HG03439 (cell line): ENCODE measurements around the gene RNPS1.
"Not testable (repeated sequence)": the region's sequence is repeated elsewhere in the genome, so short reads cannot be mapped to it uniquely, and the experiment has no call there.

Experiments
- ATAC-seq: cut with Tn5 transposase; IDR thresholded peaks from one replicate; pipeline ENCODE4 v1.9.1; 2021; ENCODE audit warnings: mild to moderate bottlenecking, moderate library complexity; ENCODE audit not compliant: unreplicated experiment

Gene RNPS1

GRCh38 chr16:2258530-2258929 is 9.4 kb downstream of the RNPS1 start:
- ATAC-seq = not testable (repeated sequence)

- no peak for ATAC-seq
These were observed 10.2 kb downstream of the RNPS1 start for GRCh38 chr16:2257726-2258125.

GRCh38 chr16:2256531-2257140 is 11.3 kb downstream of the RNPS1 start:
- ATAC-seq = no peak

- ATAC-seq = no peak
These were observed 14.6 kb downstream of the RNPS1 start for GRCh38 chr16:2253293-2253692.

GRCh38 chr16:2252806-2253148 is 15.1 kb downstream of the RNPS1 start:
- no peak for ATAC-seq

GRCh38 chr16:2251296-2252111 is 16.4 kb downstream of the RNPS1 start, which contains the start of gene ECI1:
Gene ECI1 (minus strand): TSS chr16:2251587. CDS start chr16:2251566, 21 bp downstream.
- ATAC-seq = peak; percentile 81

GRCh38 chr16:2250652-2251295 is 17.2 kb downstream of the RNPS1 start:
- ATAC-seq = no peak

GRCh38 chr16:2246301-2246885 is 21.5 kb downstream of the RNPS1 start:
- no peak for ATAC-seq

- no peak for ATAC-seq
These were observed 22.8 kb downstream of the RNPS1 start for GRCh38 chr16:2244926-2245795.

GRCh38 chr16:2244301-2244700 is 23.6 kb downstream of the RNPS1 start:
- ATAC-seq = no peak

GRCh38 chr16:2243781-2244180 is 24.1 kb downstream of the RNPS1 start:
- no peak for ATAC-seq

GRCh38 chr16:2243031-2243528 is 24.8 kb downstream of the RNPS1 start:
- no peak for ATAC-seq

GRCh38 chr16:2242598-2242997 is 25.3 kb downstream of the RNPS1 start:
- ATAC-seq = no peak

- not testable (repeated sequence) for ATAC-seq
These were observed 27.6 kb downstream of the RNPS1 start for GRCh38 chr16:2240331-2240730.

GRCh38 chr16:2238838-2239675 is 28.9 kb downstream of the RNPS1 start:
- no peak for ATAC-seq

- ATAC-seq = no peak
These were observed 29.6 kb downstream of the RNPS1 start for GRCh38 chr16:2238150-2238837.

- ATAC-seq = no peak
These were observed 30.3 kb downstream of the RNPS1 start for GRCh38 chr16:2237493-2238149.

GRCh38 chr16:2237102-2237482 is 30.8 kb downstream of the RNPS1 start:
- ATAC-seq = no peak
